HG02840 (cell line): ENCODE results near the gene RHOH.
"Not testable (repeated sequence)": the region's sequence is repeated elsewhere in the genome, so short reads cannot be mapped to it uniquely, and the experiment has no call there.

Source experiments
- ATAC-seq: cut with Tn5 transposase; IDR thresholded peaks from one replicate; pipeline ENCODE4 v1.9.1; 2021; ENCODE audit warnings: mild to moderate bottlenecking, moderate library complexity, moderate number of reproducible peaks; ENCODE audit not compliant: unreplicated experiment, low FRiP score

The RHOH gene

GRCh38 chr4:40285692-40286091, 88.9 kb downstream of the RHOH start:
- ATAC-seq = no peak

GRCh38 chr4:40288566-40288965, 91.7 kb downstream of the RHOH start:
- ATAC-seq = no peak

GRCh38 chr4:40289366-40290188, 92.7 kb downstream of the RHOH start:
- ATAC-seq = no peak

- not testable (repeated sequence) for ATAC-seq
These were observed 93.9 kb downstream of the RHOH start for GRCh38 chr4:40290611-40291186.

- ATAC-seq = no peak
These were observed 95.5 kb downstream of the RHOH start for GRCh38 chr4:40292313-40292759.

- no peak for ATAC-seq
These were observed 97.5 kb downstream of the RHOH start for GRCh38 chr4:40294339-40294738.

GRCh38 chr4:40295030-40295429, 98.2 kb downstream of the RHOH start:
- ATAC-seq = not testable (repeated sequence)

- no peak for ATAC-seq
These were observed 98.7 kb downstream of the RHOH start for GRCh38 chr4:40295572-40295971.
